Activated effector memory CD4-positive, alpha-beta T cell treated with Interleukin-2 at 50 U/mL for 16 hours (primary cell): ENCODE measurements around the gene HTR7.

ENCODE experiments used
- DNase-seq: peaks from one replicate; pipeline ENCODE4 v3.0.0-alpha.2; 2020

Gene HTR7

DNA sequence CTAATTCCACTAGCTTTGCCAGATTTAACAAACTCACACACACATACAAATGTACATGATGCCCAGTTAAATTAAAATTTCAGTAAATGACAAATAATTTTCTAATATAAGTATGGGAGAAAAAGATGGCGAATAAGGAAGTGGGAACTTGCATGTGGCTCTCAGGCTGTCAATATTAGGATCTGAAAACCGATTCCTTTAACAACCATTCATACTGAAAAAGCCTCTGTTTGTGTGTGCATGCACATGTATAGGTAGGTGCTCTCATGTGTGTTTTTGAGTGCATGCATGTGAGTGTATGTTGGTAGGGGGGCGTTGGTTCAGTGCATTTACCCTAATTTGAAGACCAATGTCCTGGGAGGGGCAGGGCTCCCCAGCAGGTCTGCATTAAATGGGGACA lies 125.3 kb downstream of the HTR7 start:
- no peak for DNase-seq

DNA sequence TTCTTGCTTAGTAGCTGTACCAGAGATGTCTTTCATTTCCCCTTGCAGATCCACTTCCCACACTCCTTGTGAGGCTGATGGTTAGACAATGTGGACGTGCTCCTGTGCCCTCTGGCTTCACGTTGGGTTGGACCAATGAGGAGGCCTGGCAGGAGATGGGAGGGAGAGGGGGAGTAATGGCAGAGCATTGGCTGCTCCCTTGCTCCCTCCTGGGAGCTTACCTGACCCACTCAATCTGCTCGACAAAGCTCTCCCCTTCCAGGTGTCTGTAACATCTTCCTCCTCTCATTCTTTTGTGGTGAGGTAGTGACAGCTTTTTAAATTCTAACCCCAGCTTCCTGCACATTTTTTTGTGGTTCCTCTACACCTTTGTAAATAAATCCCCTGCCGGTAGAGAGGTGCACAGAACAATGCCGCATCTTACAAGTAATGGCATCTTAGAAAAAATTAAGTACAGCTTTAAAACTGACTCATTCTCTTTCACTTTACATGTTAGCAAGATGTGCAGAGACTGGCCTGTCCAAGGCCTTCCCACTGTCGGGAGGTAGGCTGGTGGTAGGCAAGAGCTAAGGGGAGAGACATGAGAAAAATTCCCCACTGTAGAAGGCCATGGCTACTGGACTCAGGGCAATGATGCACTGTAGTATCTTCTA lies 134.3 kb downstream of the HTR7 start:
- no peak for DNase-seq

DNA sequence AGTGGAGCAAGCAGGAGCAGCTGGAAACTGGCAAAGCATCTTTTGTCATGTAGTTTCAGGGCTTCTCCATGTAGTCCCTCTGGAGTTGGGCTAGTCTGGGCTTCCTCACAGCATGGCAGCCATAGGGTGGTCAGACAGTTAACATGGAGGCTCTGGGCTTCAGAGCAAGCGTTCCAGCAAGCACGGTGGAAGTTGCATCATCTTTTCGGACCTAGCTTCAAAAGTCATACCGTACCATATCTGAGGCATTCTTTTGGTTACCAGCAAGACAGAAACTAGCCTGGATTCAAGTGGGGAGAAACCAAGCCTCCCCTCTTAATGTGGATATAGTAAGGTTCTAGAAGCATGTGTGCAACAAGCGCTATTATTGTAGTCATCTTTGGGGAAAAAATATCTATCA lies 135.0 kb downstream of the HTR7 start:
- DNase-seq: no peak

- DNase-seq: no peak
These were observed 139.7 kb downstream of the HTR7 start for GRCh38 chr10:90718182-90718581.

GRCh38 chr10:90712529-90712928 lies 145.3 kb downstream of the HTR7 start:
- DNase-seq: no peak

DNA sequence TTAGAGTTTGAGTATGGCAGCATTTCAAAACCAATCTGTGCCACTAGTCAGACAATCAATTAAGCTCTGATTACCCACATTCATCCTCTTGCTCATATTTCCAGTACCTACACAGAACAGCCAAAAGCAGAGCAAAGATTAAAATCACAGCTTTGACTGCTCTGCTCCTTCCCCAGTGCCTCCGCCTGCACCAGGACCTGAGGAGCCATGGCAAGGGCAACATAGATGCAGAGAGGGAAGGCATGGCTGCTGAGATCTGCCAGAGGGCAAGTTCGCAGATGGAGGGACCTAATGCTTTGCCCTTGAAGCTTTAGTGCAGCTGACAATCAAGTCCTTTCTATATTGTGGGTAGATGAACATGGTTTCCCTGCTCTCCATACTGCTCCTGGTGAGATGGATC lies 148.1 kb downstream of the HTR7 start:
- DNase-seq: no peak

DNA sequence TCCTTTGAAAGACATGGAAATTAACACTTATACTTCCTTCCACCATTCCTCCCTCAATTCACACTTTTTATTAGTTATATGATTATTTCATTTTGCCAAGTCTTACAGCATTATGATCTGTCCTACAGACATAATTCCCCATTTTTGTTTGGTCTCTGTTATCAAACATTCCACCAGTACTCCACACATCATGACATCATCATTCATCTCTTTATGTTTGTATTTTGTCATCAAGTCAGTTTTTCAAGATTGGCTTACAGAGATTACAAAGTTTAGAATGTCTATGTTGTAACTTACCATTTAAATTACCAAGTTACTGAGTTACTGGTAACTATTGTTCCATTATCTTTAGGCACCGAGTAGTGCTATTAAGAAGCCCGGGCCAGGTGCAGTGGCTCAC lies 150.2 kb downstream of the HTR7 start:
- no peak for DNase-seq

DNA sequence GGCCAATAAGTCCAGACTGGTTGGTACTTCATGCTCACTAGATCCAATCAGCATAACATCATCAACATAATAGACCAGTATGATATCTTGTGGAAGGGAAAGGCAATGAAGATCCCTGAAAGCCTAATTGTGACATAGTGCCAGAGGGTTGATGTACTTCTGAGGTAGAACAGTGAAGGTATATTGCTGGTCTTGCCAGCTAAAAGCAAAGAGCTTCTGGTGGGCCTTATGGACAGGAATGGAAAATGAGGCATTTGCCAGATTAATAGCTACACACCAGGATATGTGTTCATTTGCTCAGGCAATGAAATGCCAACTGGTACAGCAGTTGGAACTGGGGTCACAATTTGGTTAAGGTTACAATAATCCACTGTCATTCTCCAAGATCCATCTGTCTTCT lies 156.4 kb downstream of the HTR7 start:
- no peak for DNase-seq

DNA sequence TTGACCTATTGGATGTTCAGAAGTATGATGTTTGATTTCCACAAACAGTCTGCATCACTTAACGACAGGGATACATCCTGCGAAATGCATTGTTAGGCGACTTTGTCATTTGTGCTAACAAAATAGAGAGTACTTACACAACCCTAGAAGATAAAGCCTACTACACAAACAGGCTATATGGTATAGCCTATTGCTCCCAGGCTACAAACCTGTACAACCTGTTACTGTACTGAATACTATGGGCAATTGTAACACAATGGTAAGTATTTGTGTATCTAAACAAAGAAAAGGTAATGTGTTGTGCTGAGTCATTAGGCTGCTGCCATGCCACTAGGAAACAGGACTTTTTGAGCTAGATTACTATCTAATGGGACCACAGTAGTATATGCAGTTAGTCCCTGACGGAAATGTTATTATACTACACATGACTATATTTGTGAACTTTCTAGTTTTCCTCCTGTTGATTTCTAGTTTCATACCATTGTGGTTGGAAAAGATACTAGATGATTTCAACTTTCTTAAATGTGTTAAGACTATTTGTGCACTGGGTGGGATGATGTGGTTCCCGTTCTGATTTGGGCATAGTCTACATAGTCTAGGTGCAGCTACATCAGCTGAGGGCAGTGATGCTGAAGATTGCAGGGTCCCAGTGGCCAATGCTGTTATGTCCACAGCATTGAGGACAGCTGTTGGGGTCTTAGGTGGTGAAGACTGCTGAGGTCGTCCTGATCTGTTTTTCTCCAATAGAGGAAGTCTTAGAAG lies 161.7 kb downstream of the HTR7 start:
- no peak for DNase-seq
